ENCODE measurements around the gene GMPR2.

GMPR2 gene

DNA sequence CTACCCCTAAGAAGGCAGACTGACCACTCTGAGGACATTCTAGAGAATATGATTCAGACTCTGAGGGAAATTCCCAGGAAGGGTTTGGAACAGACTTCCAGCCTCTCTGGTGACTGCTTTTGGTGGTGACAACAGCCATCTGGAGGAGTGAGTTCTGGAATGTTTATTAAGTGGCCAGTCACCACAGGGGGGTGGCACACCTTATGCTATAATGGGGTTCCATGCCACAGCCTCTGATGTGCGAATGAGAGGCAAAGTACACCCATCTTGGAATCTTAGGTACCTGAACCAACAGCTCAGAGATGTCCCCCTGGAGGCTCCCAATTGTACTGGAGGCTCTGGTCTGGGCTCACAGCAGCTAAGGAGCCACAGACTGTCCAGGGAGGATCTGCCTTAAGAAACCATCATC is 19.2 kb downstream of the GMPR2 start:
- DNase-seq (ENCODE audit: low read depth, low spot score): peak; percentile 71

DNA sequence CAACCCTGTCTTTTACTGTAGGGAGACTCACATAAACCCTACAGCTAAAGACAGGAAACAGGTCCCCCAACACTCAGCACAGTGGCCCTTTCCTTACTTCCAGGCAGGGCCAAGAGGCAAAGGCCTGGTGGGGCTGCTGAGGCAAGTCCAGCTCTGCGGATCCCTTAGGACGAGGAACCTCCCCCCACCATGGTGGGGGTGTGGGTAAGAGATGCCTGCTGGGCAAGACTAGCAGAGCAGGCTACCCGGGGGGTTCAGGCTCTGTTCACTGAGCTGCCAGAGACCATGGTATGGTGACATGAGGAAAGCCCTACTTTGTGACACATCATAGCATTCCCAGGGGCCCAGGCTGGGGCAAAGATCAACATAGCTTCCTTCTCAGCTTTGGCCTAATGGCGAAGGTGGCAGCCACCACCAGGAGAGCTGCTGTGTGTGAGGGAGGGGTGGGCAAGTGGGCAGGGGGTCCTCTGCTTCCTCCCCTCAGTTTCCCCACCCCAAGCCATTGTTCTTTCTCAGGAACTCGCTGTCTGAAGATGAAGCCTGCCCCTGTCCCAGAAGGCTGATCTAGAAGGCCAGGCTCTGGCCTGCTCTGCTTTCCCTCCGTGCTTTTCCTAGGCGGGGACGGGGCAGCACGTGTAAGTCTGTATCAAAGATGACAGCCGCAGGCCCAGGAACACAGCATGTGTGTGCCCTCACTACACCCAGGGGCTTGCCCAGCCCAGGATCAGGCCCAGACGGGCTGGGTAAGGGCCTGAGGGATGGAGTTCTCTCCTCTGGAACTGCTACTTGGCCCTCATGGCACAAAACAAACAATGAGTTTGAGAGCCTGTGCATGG is 19.8 kb downstream of the GMPR2 start:
- DNase-seq (ENCODE audit: low read depth, low spot score): no peak

DNA sequence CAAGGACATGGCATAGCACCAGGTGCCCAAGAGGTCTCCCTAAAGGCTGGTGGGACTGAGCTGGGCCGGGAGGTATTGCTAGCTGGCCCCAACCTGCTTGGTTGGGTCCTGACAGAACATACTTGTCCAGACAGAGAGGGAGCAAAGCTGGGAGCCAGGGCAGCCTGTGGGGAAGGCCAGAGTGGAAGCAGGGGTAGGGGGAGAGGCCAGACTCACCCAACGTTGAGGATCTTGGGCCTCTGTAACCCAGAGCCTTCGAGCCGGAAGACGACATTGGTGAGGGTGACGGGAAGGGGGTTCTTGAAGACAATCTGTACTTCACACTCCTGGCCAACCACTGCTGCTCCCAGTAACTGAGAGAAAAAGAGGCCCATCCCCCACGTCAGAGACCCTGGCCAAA is 21.2 kb downstream of the GMPR2 start:
- DNase-seq (ENCODE audit: low read depth, low spot score): no peak

DNA sequence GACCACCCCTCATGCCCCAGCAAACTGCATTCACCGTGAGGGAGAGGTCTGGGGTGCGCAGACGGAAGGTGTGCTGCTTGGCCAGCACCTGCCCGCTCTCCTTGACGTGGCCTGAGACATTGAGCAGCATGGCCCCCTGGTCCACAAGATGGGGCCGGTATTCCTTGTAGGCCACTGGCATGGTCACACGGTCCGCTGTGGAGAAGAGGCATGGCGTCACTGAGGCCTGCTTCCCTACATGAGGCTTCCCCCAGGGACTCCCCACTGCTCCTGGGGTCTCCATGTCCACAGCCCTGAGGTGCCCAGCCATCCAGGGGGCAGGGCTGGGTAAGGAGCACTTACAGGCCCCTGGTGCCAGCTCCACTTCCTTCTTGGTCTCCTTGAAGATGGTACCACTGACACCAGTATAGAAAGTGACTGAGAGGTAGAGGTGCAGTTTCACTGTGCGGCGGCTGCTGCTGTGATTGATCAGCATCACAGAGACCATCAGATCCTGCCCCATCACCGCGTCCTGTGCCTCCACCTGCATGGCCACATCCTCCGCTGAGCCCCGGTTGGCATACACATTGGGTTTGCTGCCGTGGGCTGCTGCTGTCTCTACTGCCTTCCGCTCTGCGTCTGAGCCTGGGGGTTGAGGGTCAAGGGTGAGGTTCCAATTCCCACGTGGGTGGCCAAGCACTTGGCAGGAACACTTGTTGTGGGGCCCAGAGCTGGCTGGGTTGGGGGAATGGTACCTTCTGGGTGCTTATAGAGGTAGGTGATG is 22.1 kb downstream of the GMPR2 start:
- no peak for DNase-seq (ENCODE audit: low read depth, low spot score)

DNA sequence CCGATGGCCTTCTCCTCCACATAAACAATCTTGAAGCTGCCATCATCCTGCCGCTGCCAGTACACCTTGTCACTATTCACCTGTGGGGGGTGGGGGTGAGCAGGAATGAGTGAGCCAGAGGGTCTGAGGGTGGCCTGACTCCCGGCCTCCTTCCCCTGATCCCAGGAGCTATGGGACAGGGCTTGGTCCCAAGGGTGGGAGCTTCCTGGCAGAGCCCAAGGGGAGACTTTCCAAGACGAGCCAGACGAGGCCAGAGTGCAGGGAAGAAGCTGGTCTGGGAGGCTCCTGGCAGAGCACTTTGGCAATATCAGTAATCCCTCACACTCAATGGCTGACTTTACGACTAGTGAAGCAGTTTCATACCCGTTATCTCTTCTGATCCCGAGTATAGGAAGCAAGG is 22.7 kb downstream of the GMPR2 start:
- DNase-seq (ENCODE audit: low read depth, low spot score): no peak

DNA sequence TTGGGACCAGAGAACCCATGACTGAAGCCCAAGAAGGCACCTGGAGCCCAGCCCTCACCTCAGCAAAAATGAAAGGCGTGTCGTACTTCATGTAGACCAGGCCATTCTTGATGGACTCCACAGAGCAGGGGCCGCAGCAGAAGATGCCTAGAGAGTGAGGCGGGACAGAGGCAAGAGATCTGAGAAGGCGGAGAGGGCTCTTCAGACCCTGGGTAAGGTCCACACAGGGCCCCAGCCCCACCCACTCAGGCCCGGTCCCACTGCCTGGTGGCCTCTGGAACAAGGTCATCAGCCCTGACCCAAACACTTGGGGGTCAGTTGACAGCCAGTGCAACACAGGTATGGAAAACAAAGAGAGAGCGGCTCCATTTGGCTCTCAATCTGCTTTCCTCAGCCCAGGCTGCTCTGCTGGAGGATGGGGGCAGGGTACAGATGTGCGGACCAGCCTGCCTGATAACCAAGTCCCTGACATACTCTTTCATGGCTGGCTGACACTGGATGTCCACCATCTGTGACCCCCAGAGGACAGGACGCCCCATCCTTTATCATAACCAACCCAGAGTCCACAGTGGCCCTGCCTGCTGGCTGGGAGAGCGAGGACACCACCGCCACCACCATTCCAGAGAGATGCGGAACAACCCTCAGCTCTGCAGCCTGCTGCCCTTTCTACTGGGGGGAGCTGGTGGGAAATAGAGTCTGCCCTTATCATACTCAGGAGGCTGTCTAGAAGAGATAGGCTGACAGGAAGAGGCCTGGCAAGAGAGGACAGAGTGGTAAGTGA is 23.4 kb downstream of the GMPR2 start:
- no peak for DNase-seq (ENCODE audit: low read depth, low spot score)

DNA sequence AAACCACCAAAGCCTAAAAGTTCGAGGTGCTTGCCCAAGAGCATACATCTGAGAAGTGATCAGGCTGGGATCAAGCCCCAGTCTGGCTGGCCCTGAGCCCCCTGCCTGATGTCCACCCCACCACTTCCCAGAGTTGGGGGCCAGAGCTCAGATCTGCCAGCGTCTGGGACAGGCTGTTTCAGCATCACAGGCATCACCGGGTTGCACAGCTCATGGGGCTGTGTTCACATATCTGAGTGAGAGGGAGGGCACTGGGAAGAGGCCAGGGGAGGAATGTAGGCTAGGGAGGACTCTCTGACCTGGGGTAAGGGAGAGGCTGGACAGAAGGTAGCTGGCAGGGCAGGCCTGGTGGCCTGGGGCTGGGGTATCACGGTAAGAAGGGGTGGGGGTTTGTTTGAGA is 24.2 kb downstream of the GMPR2 start:
- no peak for DNase-seq (ENCODE audit: low read depth, low spot score)

DNA sequence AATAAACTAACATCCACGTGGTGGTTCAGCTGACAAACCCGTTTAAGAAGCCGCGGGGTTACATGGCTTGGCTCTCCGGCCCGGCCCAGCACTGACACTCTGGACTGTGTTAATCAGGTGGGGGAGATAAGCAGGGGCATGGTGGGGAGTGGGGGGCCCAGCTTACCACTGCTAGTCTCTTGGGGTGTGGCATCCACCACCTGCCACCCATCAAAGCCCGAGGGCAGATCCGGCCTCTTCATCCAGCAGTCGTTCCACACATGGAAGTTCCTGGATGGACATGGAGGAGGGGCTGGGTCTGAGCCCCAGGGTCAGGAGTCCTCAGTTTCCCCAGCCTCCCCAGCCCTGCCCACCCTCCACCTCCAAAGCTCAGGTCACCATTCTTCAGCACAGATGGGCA is 25.4 kb downstream of the GMPR2 start:
- DNase-seq (ENCODE audit: low read depth, low spot score): no peak

DNA sequence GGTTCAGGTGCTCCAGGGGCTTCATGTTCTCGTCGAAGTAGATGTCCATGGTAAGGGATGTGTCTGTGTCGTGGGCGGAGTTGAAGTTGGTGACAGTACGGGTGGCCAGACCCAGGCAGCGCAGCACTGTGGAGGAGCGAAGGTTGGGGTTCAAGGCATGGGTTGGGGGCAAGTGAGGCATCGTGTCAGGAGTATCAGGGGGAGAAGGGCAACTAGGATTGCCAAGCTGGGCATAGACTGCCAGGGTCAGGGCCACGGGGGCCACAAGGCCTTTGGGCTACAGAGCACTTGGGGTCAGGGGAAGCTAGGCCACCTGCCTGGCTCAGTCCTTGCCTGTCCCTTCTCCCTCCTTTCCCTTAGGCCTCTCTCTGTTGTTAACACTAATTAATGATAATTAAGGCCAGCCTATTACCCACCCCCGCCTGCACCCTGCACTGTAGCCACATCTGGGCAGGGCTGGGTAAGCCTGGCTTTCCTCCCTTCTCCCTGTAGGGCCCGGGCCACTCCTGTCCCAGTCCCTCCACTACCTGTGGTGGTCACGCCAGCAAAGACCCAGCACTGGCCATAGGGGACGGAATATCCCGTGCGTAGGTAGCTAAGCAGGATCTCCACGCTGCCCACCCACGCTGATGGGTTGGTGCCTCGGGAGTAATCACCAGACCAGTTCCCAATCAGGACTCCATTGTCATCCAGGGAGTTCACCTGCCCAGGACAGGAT is 26.0 kb downstream of the GMPR2 start:
- DNase-seq (ENCODE audit: low read depth, low spot score): no peak

DNA sequence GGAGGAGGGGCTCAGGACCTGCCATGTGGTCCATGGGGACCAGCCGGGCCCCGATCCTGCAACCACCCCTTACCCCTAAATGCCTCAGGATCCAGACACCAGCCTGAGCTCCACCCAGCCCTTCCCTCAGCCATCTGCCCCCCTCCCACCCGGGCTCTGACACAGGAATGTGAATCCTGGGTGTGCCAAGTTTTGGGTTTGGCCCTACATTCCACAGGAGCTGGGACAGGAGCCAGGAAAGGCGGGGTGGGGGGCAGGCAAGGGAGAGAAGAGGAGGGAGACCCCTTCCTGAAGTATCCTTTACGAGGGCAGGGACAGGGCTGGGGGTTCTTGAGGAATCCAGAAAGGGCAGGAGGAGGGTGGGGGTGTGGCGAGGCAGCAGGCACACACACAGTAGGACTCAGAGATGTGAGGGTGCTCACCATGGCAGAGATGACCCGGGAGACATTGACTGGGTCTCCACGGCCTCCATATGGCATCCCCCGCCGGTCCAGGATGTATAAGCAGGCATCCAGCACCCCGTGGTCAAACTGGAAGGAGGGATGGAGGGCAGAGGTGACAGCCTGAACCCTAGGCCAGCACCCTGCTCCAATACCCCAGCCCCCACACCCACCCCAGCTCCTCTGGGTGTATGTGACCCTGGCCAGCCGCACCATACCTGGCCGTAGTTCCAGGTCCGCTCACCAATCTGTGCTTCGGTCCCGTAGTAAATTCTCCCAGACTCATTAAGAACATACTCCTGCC is 26.7 kb downstream of the GMPR2 start:
- DNase-seq (ENCODE audit: low read depth, low spot score): peak; percentile 93

DNA sequence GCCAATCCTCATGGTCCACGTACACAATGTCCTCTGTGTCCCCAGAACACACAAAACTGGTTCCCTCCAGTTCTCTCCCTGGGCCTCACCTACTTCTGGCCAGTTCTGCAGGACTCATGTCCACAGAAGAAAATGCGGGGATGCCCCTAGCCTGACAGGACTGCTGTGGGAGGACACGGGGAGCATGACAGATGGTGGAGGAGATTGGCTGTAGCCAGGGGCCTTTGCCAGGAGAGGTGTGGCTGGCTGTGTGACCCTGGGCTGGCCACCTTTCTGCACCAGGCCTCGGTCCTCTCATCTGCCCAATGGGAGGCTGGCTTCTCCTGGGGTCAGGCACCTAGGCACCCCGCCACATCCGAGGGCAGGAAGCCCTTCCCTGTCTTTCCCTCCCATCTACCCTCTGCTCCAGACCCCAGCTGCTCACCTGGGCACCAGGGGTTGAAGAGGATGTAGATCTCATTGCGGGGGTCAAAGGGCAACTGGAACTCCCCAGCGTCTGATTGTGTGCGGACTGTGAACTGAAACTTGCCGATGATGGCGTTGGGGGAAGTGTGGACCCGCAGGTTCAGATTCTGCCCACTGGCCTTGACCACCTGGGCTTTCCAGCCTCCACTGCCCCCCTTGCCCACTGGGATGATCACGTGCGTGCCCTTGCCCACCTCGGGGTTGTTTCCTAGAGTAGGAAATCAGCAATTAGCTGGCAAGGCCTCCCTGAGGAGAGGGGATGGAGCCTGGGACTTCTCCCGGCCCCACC is 27.5 kb downstream of the GMPR2 start:
- no peak for DNase-seq (ENCODE audit: low read depth, low spot score)

DNA sequence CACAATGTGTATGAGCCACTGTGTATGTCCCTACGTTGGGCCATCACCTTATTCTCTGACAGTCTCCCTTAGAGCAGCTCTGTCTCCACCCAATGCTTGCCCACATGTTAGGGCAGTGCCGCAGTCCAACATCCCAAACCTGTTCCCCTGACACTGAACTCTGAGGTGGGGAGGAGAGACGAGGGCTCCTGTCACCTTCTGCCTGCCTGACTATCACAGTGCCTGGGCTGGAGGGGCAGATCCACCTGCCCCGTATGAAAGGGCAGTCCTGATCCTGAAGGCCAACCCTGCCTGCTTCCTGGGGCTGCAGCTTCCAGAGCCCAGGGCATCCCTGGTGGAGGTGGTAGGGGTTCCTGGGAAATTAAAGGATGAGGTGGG is 28.0 kb downstream of the GMPR2 start:
- DNase-seq (ENCODE audit: low read depth, low spot score): no peak

DNA sequence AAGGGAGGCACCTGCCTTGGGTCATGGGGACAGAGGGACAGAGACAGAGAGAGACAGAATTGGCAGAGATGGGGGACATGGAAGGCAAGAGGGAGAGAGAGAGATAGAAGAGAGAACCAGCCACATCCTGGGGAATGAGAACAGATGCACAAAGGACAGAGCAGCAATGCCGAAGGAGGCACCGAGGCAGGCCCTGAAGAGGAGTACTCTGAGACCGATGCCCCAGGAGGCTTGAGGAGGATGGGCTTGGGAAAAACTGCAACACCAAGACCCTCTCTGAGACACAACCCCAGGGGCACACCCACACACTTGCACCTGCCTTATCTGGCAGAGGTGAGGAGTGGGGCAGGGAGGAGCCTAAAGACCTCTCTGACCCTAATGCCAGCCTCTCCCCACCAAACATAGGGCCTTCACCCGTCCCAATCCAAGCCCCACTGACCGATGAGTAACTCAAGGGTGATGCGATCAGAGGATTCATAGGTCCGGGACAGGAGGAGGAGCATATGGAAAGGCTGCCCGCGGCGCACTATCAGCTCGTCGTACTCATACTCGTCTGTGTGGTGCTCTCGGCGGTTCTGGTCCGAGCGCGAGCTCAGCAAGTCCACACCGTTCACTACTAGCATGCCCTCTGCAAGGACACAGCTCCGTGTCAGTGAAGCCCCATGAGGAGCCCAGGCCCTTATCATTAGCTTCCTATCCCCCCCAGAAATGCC is 28.7 kb downstream of the GMPR2 start:
- DNase-seq (ENCODE audit: low read depth, low spot score): no peak

DNA sequence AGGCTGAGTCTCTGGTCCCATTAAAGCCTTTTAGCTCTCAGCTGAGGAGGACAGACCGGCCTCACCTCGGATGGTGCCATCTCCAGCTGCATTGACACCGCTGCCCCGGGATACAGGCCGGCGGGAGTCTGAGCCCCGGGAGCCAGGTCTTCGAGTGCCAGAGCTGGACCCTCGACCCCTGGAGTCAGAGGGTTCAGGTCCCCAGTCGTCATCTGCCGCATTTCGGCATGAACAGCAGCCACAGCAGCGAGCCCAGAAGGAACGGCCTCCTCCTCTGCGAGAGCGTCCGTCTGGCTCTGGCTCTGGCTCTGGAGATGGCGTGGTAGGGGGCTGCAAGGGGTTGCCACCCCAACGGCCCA is 29.2 kb downstream of the GMPR2 start:
- no peak for DNase-seq (ENCODE audit: low read depth, low spot score)

DNA sequence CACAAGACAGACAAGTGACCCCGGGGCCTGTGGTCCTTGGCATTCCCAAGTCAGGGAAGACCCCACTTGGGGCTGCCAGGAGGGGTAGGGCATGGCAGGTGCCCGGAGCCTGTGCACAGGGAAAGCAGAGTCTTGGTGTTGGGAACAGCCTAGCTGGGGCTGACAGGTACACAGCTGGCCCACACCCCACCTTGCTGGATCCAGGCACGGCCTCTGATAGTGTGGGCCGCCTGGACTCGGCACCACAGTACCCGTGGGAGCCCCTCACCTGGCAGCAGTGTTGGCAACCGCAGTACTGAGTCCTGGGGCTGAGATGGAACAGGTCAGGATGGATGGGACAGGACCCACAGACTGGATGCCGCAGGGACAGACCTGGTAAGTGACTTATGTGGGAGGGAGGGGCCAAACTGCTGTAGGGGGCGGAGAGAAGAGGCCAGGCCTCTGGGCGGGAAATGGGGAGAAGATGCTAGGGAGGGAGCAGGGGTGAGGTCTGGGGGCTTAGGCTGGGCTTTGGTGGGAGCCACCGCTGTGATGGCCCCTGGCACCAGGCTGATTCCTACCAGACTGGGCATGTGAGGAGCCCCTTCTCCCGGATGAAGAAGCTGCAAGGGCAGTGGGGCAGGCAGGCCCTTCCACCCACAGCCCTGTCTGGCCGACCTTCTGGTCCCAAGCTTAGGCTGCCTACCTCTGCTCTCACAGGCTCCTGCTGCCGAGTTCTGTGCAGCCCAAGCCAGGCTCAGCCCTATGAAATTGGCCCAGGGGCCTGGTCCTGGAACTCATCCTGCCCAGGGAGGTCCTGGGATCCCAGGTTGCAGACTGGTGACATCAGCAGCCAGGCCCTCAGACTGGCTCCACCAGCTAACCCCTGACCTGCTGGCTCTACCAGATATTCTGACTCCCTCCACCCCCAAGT is 30.3 kb downstream of the GMPR2 start, which contains the start of gene TGM1:
TGM1 (minus strand) TSS at position 357 of the 913 bp plus-strand sequence. CDS start 825 bp downstream, outside the sequence.
- no peak for DNase-seq (ENCODE audit: low read depth, low spot score)

DNA sequence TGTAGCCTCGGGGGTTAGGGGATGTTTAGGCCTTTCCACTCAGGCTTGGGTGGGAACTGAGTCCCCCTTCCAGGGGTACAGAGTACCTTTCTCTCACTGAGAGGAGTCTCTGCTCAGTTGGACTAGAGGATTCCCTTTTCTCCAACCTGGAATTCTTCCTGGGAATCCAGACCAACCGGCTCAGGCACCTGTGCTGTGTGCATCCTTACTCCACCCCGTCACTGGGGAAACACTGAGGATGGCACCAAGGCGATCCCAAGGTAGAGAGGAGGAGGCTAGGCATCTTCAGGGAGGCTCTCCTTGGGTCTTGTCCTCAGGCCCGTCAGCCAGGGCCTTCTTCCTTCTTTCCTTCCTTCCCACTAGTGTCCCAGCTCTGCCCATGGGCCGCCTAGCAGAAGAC is 31.1 kb downstream of the GMPR2 start:
- no peak for DNase-seq (ENCODE audit: low read depth, low spot score)

DNA sequence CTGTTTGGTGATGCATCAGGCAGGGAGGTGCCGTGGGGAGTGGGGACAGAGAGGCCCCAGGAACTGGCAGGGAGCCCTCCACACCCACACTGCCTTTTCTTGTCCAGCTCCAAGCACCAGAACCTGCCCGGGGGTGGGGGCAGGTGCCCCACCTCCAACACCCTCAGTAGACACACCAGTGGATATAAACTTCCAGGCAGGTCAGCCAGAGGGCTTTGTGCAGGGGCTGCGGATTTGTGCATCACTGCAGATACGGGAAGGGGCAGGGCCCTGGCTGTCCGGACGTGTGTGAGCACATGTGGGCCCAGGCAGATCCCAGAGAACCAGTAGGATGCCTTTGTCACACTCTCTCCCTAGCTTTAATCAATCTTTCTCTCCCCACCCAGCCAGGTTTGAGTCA is 31.6 kb downstream of the GMPR2 start:
- DNase-seq (ENCODE audit: low read depth, low spot score): no peak

All from astrocyte of the hippocampus (primary cell).